NCI-H345 (cell line): Measurements from ENCODE around the gene RMC1.
"Not testable (repeated sequence)": the region's sequence is repeated elsewhere in the genome, so short reads cannot be mapped to it uniquely, and the experiment has no call there.

ENCODE experiments used
- DNase-seq: peaks from one replicate; lab custom pipeline; 2025; lab: John Stamatoyannopoulos, UW

The RMC1 gene

GRCh38 chr18:23498117-23498516 is 5.2 kb upstream of the RMC1 start:
- DNase-seq = no peak

DNA sequence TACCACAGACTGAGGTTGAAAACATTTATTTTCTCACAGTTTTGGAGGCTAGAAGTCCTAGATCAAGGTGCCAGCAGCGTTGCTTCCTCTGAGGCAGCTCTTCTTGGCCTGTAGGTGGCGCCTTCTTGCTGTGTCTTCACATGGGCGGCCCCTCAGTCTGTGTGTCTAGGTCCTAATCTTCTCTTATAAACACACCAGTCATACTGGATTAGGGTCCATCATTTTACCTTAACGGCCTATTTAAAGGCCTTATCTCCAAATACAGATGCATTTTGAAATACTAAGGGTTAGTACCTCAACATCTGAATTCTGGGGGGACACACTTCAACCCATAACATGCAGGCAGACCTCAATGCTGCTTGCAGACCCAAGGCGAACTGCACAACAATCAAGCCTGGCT is 4.4 kb upstream of the RMC1 start:
- peak; percentile 26 for DNase-seq

- DNase-seq = no peak
These were observed 4.0 kb upstream of the RMC1 start for GRCh38 chr18:23499291-23499781.

DNA sequence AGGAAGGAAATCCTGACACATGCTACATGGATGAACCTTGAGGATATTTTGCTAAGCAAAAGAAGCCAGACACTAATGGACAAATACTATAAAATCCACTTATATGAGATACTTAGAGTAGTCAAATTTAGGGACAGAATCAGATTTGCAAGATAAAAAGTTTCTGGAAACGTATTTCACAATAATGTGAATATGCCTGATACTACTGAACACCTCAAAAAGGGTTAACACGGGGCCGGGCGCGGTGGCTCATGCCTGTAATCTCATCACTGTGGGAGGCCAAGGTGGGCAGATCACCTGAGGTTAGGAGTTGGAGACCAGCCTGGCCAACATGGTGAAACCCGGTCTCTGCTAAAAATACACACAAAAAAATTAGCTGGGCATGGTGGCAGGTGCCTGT is 1.7 kb upstream of the RMC1 start:
- no peak for DNase-seq

GRCh38 chr18:23502516-23503037 is 734 bp upstream of the RMC1 start:
- no peak for DNase-seq

- DNase-seq = no peak
These were observed 643 bp downstream of the RMC1 start for GRCh38 chr18:23503963-23504344.

- no peak for DNase-seq
These were observed 1.4 kb downstream of the RMC1 start for GRCh38 chr18:23504720-23505119.

- DNase-seq = no peak
These were observed 3.1 kb downstream of the RMC1 start for GRCh38 chr18:23506393-23506792.

GRCh38 chr18:23510923-23511322 is 7.6 kb downstream of the RMC1 start:
- not testable (repeated sequence) for DNase-seq

GRCh38 chr18:23512216-23512615 is 8.9 kb downstream of the RMC1 start:
- not testable (repeated sequence) for DNase-seq

- no peak for DNase-seq
These were observed 9.3 kb downstream of the RMC1 start for GRCh38 chr18:23512641-23513040.

DNA sequence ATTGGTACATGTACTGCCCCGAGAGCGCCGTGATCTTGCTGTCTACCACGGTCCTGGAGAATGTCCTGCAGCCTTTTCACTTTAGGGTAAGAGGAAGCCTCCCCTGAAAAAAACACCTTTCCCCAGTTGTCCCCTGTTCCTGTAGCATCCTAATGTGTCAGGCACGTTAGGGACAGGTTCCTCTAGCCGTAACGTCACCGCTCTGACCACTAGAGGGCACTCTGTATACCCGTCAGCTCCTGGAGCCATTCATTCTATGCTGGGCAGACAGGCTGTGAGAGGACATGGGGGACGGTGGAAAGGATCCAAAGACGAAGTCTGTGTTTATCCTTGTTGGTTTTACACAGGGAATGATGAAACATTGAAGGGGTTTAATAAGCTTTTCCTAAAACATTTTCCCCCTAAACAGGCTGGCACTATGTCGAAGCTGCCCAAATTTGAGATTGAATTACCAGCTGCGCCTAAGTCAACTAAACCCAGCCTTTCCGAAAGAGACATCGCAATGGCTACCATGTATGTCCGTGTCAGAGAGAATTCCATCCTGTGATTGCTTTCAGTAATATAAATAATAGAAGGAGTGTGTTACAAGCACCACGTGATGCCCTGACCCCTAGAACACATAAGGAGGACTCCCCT is 12.7 kb downstream of the RMC1 start:
- DNase-seq = peak; percentile 82

GRCh38 chr18:23519734-23520133 is 16.4 kb downstream of the RMC1 start:
- no peak for DNase-seq

DNA sequence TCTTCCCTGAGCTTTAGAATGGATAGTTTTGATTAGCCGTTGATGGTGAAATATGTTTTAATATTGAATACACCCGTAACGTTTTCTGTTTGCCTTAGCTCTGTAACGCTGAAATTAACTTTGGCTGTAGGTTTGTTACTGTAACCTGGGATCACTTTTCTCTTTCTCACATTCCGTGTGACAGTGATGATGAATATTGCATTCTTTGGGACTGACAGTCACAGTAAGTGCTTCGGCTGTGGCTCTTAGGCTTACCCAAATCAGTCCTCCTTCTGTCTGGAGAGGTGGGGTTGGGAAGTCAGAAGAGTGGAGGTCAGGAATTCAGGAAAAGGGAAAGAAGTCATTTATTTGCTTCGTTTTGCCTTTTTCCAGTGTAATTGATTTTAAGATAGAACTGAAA is 18.0 kb downstream of the RMC1 start:
- no peak for DNase-seq

- DNase-seq = no peak
These were observed 18.6 kb downstream of the RMC1 start for GRCh38 chr18:23521907-23522306.

DNA sequence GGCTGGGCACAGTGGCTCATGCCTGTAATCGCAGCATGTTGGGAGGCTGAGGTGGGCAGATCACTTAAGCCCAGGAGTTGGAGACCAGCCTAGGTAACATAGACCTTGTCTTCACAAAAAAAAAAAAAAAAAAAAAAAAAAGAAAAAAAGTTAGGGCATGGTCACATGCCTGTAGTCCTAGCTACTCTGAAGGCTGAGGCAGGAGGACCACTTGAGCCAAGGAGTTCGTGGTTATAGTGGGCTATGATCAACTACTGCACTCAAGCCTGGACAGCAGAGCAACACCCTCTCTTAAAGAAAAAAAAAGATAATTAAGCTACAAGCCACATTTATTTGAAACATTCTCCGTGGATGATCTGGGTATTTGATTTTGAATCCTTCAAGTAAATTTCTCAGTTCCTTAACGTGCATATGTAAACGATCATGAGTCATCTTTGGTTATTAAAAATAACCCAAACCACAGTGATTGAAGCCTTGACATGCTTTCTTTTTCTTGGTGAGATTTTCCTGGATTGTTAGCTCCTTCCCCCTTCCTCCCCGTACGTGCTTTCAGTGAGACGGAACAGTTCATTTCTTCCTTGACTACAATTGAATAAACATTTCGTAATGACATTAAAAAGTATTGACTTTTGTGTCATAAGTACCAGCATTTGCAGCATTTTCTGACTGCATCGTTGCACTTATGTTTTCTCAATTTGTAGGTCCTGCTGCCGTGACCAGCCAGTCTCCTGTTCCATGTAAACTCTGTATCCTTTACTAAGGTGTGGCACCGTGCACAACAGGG is 20.3 kb downstream of the RMC1 start:
- DNase-seq = no peak

- no peak for DNase-seq
These were observed 20.9 kb downstream of the RMC1 start for GRCh38 chr18:23524213-23524707.

GRCh38 chr18:23526501-23527063 is 23.3 kb downstream of the RMC1 start:
- DNase-seq = no peak

DNA sequence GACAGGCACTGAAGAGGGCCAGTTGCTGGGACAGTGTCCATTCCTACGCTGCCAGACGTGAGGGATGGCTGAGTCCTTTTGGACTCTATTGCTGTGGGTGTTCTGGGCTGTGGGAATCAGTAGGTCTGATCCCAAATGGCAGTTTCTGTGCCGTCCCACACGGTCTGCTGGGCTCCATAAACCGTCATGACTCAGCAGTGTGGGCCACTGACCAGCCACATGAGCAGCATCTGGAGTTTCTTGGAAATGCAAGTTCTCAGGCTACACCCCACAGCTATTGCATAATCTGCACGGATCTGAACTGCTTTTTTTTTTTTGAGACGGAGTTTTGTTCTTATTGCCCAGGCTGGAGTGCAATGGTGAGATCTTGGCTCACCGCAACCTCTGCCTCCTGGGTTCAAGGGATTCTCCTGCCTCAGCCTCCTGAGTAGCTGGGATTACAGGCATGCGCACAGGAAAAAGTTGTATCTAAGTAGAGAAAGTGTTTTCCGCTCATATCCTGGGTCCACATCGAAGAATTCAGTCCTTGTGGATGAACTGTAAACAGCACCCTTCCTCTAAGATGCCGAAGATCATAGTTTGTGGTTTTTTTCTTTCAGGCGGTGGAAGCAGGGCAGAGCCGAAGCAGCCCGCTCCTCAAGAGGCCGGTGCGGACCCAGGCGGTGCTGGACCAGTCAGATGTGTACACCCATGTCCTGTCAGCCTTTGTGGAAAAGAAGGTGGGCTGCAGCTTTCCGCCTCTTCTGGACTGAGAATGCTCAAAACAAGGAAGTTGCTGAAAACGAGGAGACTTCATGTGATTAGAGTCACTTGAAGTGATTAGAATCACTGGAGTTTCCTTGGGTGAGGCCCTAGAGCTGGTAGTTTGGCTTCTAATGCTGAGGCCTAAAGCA is 25.5 kb downstream of the RMC1 start:
- DNase-seq = no peak

- DNase-seq = no peak
These were observed 26.3 kb downstream of the RMC1 start for GRCh38 chr18:23529604-23530003.

- DNase-seq = no peak
These were observed 26.9 kb downstream of the RMC1 start for GRCh38 chr18:23530195-23530594.

DNA sequence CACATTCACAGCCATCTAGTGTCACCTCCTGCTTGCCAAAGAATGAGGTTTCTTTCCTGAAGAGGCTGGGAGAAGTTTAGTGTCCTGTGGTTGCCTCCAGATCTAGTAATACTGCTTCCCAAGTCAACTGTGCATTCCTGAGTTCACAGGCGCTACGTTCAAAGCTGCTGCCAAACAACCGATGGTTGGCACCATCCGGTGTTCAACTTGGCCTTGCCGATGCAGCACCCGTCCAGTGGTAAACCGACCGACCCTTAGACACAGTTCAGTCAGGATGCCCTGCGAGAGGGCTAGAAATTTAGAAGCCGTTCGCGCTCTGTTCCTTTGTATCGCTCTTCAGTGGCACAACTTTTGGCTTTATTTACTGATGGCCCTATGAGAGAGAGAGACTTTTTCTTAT is 28.6 kb downstream of the RMC1 start:
- DNase-seq = no peak
